LNCAP (cell line): ENCODE results near the gene PPP1R13B.

Experiments
- CTCF ChIP-seq: fragments of 450-650 bp; IDR thresholded peaks from 2 replicates; pipeline ENCODE4 v1.5.1; 2017; ENCODE audit warnings: mild to moderate bottlenecking

The PPP1R13B gene

DNA sequence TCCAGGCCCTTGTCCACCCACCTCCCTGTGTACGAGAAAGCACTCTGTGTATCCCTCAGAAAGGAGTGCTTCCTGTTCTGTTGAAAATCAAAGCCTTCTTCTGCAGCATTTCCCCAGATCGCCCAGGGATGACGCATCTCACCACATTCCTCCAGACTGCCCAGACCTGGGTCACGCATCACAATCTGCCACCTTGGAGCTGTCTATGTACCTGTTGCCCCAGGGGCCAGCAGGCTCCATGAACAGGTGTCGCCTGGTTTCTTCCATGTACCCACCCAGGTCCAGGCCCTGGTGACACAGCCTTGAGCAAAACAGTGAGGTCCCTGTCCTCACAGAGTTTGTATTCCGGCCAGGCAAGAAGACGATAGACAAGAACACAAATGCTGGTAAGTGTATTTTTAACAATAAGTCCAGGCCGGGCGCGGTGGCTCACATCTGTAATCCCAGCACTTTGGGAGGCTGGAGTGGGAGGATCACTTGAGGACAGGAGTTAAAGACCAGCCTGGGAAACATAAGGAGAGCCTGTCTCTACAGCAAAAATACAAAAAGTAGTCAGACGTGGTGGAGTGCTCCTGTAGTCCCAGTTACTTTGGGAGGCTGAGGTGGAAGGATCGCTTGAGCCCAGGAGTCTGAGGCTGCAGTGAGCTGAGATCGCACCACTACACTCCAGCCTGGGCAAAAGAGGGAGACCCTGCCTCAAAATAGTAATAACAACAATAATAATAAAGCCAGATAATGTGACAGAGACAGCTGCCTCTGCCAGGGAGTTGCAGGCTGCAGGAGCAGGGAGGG is 6.8 kb upstream of the PPP1R13B start:
- no peak for TF ChIP-seq CTCF

GRCh38 chr14:103849151-103849886 is 1.9 kb upstream of the PPP1R13B start:
- no peak for TF ChIP-seq CTCF

DNA sequence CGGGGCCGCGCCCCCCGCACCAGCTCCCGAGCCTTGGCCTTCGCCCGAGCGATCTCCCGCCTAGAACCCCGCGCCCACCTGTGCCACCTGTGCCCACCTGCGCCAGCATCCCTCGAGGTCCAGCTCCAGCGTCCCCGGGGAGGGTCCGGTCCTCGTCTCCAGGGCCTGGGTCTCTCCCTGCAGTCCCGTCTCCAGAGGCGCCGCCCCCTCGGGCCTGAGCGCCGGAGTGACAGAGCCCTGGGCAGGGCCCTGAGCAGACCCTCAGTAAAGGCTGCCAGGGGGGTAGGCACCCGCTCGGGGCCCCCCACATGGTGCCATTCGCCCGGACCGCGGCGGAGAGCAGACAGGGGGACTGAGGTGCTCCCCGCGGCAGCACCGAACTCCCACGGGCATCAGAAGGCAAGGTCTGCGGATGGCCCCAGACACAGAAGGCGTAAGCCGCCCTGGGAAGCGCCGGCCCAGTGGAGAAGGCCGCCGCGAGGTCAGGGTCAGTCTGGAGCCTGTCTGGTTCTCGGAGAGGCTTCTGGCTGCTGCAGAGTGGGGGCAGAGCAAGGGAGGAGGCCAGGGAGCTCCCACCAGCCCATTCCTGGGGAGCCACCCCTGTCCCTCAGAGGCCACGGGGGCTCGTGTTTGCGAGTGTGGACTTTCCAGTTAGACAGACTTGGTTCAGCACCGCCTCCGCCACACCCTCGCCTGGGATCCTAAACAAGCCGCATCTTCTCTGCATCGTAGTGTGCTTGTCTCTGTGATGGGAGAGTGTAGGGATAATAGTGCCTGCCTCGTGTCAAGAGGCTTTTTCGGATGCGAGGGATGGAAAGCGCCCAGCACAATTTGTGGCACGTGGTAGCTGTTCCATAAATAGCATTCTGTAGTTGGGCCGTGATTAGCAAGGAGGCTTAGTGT is 1.1 kb upstream of the PPP1R13B start:
- TF ChIP-seq CTCF: no peak

GRCh38 chr14:103846543-103847450 is 578 bp downstream of the PPP1R13B start:
- TF ChIP-seq CTCF: no peak

DNA sequence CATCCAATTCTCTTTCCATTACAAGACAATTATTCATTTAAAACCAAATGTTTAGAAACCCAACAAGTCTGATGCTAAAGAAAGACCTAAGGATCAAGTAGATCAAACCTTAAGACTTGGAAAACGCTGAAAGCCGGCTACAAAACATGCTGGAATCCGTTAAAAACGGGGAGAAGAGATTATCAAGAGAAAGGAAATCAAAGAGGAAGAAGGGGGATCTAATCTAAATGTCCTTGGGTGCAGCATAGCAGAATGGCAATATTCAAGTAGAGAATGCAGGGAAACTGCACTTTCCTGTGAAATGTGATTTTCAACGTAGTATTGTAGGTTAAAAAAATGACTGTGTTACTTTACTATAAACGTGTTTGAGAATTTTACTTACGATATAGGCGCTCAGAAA is 1.3 kb downstream of the PPP1R13B start:
- no peak for TF ChIP-seq CTCF

DNA sequence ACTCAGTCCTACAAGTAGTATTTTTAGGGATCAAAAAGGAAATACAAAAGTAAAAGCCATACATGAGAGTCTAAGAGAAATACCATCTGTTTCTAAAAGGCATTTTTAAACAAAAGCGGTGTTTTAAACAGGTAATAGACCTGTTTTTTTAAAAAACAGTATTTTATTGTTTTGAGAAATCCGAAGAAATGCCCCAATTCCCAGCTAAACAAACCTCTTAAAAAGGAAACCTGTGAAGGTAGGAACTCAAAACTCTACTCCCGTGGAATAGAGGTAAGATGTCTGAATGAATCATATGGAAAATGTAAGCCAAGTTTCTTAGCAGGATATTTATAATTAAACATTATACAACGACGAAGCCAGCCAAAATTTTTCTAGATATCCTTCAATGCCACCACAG is 2.0 kb downstream of the PPP1R13B start:
- no peak for TF ChIP-seq CTCF
